AG08395 (cell line): ENCODE measurements around the gene FIGNL2.
A peak's percentile ranks its signal among the peaks of the same experiment; 100 is the strongest.
"Not testable (repeated sequence)": the region's sequence is repeated elsewhere in the genome, so short reads cannot be mapped to it uniquely, and the experiment has no call there.

Experiments
- DNase-seq: peaks from one replicate; pipeline ENCODE4 v3.0.0; 2012; ENCODE audit warnings: mixed read lengths, low spot score

Gene FIGNL2

GRCh38 chr12:51836041-51836826, 12.3 kb downstream of the FIGNL2 start:
- no peak for DNase-seq

DNA sequence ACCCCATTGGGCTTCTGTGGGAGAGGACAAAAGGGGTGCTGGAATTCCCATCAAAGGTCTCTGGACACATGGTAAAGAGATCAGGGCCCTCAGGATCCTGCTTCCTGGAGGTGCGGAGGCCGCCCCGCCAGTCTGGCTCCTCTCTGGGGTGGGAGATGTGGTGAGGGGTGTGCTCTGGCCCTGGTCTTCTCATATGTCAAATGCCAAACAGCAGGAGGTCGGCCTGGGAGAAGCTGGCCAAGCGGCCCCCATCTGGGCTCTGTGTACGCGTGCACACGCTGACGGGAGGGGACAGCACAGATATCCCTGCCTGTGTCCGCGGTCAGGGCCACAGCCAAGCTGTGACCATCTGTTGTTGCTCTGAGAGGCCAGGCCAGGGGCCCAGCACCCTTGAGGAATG, 14.1 kb downstream of the FIGNL2 start:
- no peak for DNase-seq

GRCh38 chr12:51833448-51834227, 14.9 kb downstream of the FIGNL2 start:
- DNase-seq: no peak

GRCh38 chr12:51832354-51833107, 16.0 kb downstream of the FIGNL2 start:
- DNase-seq: no peak

- not testable (repeated sequence) for DNase-seq
These were observed 16.7 kb downstream of the FIGNL2 start for GRCh38 chr12:51831817-51832216.

DNA sequence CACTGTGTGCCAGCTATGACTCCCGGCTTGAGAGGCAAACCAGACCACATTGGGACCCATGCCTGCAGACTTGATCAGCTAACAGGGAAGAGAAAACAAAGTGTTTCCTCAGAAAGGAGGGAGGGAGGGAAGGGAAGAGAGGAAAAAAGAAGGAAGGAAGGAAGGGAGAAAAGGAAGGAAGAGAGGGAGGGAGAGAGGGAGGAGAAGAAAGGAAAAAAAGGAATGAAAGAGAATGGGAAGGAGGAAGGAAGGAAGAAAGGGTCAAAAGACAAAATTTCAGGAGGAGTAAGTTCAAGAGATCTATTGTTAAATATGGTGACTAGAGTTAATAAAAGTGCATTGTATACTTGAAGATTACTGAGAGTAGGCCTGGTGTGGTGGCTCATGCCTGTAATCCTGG, 18.9 kb downstream of the FIGNL2 start:
- no peak for DNase-seq

DNA sequence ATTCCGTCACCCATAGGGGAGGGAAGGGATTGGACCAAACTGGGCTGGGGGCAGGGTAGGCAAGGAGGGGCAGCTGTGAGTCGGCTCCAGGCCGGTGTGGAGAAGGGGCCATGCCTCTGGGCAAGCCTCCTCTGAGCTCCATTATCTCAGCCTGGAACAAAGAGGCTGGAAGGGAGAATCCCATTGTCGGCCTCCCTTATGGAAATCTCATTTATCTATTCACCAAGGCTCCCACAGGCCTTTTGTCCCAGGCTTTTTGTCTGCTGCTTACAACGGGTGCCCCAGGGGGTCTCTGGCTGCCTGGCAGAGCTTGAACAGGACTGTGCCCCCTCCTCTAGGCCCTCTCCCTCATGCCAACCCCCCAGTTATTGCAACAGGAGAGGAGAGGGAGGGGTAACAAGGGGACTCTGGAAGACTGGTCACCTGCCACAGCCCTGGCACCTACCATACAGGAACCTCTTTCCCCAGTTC, 19.5 kb downstream of the FIGNL2 start:
- no peak for DNase-seq

DNA sequence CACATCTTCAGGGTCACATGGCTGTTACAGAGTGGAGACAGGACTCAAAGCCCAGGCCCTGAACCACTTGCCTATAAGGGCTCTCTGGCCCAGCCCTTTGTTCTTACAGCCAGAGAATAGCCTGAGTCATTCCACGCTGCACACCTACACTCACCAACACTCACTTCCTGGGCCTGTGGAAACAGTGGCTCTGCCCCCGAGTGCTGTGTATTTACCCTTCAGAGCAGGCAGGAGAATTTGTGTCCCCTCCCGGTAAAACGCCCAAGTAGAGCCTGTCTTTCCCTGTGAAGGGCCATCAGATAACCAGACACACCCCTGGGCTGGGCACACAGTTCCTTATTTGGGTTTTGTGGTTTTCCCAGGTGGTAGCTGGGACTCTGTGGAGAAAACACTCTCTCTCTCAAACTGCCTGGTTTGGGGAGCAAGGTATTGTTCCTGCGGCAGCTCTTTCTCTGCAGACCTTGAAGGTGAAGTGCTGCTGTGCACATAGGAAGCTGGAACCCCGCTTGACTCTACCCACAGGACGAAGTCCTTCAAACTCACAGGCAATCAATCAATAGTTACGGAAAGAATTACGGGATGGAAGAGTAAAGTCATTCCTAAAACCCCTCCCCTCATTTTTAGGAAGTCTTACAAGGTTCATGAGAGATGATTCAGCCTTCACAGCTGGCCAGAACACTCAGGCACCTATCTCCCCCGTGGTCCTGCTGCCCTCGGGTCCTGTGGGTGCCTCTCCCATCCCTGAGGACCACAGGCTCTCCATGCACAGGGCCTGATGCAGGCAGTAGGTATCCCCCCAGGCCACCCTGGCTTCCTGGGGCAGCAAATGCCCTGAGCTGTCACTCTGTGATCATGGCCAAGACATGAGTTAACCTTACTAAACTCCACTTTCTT, 20.3 kb downstream of the FIGNL2 start:
- DNase-seq: no peak

- DNase-seq: no peak
These were observed 21.6 kb downstream of the FIGNL2 start for GRCh38 chr12:51826881-51827280.

- DNase-seq: no peak
These were observed 23.3 kb downstream of the FIGNL2 start for GRCh38 chr12:51825216-51825615.

GRCh38 chr12:51823875-51824565, 24.5 kb downstream of the FIGNL2 start:
- peak; percentile 64 for DNase-seq

DNA sequence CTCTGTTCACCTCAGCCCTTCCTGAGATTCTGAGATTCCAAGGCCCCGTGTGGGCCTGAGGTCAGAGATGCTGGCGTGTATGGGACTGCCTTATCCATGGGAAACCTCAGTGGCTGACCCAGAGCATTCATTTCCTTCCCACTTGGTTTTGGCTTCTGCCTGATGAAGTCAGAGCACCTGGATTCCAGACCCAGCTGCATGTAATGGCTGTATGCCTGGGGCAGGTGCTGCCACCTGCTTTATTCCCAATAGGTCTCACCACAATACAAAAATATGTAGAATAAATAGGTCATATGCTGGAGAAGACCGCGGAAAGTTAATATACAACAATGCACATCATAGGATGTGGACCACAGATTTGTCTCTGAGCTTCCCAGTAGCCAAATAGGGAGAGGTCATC, 25.6 kb downstream of the FIGNL2 start:
- DNase-seq: no peak

GRCh38 chr12:51822261-51822616, 26.3 kb downstream of the FIGNL2 start:
- DNase-seq: no peak

- DNase-seq: no peak
These were observed 26.9 kb downstream of the FIGNL2 start for GRCh38 chr12:51821440-51822260.

- peak; percentile 71 for DNase-seq
These were observed 27.7 kb downstream of the FIGNL2 start for GRCh38 chr12:51820526-51821439.

DNA sequence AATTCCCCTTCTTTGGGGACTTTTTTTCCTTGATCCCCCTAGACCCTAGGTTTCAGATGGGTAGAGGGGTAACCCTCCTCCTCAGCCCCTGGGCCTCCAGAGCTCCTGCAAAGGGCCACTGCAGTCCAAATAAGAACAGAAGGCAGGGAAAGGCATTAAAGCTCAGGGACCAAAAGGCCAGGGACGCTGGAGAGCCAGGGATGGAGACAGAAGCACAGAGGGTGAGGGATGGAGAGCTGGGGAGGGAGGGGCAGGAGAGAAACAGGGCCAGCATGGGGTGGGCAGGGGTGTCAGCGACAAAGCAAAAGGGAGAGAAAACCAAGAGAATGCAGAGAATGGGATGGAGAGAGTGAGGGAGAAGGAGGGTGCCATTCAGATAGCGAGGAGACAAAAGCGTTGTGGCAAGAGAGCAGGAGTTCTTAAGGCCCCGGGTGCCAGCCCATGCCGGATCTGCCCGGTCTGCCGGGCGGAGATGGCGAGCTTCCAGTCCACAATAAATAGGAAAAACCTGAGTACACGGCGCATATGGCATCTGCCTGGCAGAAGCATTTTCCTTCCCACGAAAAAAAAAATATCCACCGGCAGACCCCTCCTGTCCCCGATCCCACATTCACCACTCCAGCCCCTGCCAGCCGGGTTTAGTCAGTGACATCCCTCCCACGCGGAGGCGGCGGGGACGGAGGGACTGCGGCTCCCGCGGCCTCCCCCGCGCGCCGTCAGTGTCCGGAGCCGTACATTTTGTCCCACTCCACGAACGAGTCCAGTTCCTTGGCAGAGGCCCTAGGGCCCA, 28.6 kb downstream of the FIGNL2 start:
- DNase-seq: peak; percentile 31

- DNase-seq: peak; percentile 93
These were observed 29.8 kb downstream of the FIGNL2 start for GRCh38 chr12:51818566-51819300.
